ENCODE measurements around the gene URB2.
"Not testable (repeated sequence)": the region's sequence is repeated elsewhere in the genome, so short reads cannot be mapped to it uniquely, and the experiment has no call there.

The URB2 gene

DNA sequence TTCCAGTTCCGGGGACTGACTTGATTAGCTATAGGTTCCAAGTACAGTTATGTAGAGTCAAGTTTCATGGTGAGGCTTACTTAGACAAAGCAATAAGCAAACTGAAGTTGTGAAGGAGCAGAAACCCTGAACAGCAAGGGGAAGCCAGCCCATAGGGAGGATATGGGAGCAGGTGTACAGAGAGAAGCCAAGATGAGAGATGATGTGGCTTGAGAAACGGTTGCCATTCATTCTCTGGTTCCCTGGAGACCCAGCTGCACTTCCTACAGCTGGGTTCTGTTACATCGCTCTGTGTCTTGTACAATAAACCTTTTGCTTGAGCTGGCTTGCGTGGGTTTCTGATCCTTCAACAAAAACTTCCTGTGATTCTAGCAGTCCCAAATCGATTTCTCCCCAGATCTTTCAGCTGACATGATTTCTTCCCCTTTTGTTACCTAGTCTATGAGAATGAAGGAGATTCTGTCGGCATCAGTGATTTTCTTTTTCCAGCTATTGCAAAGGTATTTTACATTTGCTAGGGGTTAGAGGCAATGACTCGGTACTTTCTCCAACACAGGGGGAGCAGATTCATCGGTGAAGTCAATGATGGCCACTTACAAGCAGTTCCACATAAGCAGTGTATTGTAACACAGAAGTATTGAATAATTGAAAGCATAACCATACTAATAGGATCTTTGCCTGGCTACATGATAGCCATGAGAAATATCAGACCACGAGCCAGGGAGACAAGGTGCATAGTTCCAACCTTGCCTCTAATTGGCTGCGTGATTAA, 67.3 kb downstream of the URB2 start:
- DNase-seq (ENCODE audit: low read depth in 2 of 2) = no peak

DNA sequence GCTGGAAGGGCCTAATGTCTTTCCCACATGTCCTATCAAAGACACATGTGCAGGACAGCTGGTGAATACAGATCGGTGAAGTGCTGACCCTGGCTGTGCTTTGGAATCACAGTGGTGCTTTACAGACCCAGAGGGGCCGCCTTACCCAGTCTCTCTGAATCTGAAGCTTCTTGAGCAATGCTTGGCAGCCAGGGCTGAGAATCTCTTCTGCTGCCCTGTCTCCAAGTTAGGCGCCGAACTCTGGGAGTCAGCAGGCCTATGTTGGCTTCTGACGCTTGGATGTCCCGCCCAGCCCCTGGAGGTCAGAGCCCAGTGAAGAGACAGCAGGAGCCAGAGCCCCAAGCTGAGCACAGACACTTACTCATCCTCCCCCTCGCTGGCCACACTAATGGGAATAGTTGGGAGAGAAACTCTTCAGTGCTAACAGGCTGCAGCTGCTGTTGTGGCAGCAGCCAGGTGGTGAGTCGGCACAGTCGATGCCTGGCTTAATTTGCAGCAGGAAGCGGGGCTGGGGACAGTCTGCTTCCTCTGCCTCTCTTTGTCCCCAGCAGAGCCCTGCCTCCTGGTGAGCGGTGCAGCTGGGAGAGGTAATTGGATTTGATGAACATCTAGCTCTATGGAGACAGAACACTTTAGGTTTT, 68.1 kb downstream of the URB2 start:
- DNase-seq (ENCODE audit: low read depth in 2 of 2) = no peak

DNA sequence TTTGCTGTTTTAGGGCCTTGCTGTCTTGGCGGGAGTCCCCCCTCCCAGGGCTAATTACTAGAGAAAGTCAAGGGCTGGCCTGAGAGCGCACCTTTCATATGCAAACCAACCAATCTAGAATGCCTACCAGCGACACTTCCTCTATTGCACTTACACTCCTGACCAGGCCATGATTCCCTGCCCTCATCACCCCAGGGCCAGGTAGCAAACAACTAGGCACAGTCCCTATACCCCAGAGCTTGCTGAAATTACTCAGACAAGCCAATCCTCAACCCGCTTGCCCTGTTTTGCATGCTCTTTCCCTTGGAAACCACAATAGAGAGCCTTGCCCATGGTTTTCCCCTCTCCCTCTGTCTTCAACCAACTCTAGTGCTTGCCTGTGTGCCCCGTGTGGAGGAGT, 70.3 kb downstream of the URB2 start:
- DNase-seq (ENCODE audit: low read depth in 2 of 2) = no peak

GRCh38 chr1:229699613-229700267, 73.7 kb downstream of the URB2 start:
- no peak for DNase-seq (ENCODE audit: low read depth in 2 of 2)

- DNase-seq (ENCODE audit: low read depth in 2 of 2) = no peak
Measured at GRCh38 chr1:229704157-229704556, 78.1 kb downstream of the URB2 start.

DNA sequence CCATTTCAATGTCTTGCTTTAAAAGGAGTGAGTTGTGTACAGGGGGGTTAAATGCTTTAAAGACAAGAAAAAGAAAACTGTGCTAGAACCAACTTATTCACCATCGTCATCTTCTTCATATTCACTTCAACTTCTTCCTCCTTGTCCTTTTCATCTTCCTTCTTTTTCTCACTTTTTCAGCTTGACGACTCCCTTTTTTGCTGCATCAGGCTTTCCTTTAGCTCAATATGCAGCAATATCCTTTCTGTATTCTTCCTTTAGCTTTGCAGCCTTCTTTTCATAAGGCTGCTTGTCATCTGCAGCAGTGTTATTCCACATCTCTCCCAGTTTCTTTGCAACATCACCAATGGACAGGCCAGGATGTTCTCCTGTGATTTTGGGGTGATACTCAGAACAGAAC, 79.1 kb downstream of the URB2 start:
- not testable (repeated sequence) for DNase-seq (ENCODE audit: low read depth in 2 of 2)

DNA sequence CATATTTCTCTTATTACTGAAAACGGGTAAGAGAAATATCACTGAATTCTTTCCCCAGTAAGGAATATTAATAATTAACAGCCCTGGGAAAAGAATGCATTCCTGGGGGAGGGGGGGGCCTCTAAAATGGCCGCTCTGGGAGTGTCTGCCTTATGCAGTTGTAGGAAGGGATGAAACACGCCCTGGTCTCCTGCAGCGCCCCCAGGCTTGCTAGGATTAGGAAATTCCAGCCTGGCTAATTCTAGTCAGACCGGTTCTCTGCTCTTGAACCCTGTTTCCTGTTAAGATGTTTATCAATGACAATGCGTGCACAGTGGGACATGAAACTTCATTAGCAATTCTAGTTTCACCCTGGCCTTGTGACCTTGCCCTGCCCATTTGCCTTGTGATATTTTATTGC, 81.1 kb downstream of the URB2 start:
- DNase-seq (ENCODE audit: low read depth in 2 of 2) = not testable (repeated sequence)

DNA sequence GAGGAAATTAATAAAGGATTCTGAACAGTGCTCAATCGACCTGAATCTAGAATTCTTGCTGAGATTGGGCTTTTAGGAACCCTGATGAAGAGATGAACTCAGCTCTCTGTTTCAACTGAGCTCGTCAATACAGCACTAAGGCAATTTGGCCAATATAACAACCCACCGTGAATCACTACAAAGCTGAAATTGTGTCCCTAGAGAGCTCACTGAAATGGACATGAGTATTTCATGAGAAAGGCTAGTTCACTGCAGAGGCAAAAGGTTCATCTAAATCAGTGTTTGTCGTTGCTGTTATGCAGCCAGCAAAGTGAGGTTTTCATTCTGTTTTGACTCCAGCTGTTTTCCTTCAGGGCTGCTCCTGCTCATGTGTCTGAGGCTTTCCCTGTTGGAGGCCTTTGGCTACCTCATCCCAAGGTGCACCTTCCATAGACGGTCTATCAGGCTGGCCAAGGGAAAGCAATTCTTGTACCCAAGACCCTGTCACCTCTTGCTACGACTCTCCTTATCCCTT, 83.5 kb downstream of the URB2 start:
- DNase-seq (ENCODE audit: low read depth in 2 of 2) = no peak
